Measurements from ENCODE around the gene DGKG.

- TF ChIP-seq CTCF (IDR thresholded peaks at IDR 0.05) (no peak), EP300 (IDR thresholded peaks at IDR 0.05) (no peak), POLR2A (IDR thresholded peaks at IDR 0.05) (no peak)
Measured at GRCh38 chr3:186210852-186211500, 151.1 kb downstream of the DGKG start.

Measured in tibial nerve (tissue), 4 donors.